Hepatocyte (in vitro differentiated cells): ENCODE measurements around the gene SPHK2.

Experiments
- EZH2 ChIP-seq: fragments of 200-600 bp; sonication (generic); IDR thresholded peaks from 2 replicates; pipeline ENCODE4 v1.6.1; 2016; ENCODE audit warnings: antibody characterized with exemption, mild to moderate bottlenecking, borderline replicate concordance
- EZH2phosphoT487 ChIP-seq: fragments of 200-600 bp; sonication (generic); IDR thresholded peaks from one replicate; pipeline ENCODE4 v1.6.1; 2018; ENCODE audit warnings: antibody characterized with exemption, mild to moderate bottlenecking, low read depth, moderate library complexity; ENCODE audit not compliant: unreplicated experiment, severe bottlenecking
- TF ChIP-seq, protein P1 (sequence below): fragments of 200-600 bp; sonication (generic); IDR thresholded peaks from 2 replicates; pipeline ENCODE4 v1.5.1; 2016; ENCODE audit warnings: antibody characterized with exemption, mild to moderate bottlenecking; ENCODE audit not compliant: poor library complexity

DNA sequence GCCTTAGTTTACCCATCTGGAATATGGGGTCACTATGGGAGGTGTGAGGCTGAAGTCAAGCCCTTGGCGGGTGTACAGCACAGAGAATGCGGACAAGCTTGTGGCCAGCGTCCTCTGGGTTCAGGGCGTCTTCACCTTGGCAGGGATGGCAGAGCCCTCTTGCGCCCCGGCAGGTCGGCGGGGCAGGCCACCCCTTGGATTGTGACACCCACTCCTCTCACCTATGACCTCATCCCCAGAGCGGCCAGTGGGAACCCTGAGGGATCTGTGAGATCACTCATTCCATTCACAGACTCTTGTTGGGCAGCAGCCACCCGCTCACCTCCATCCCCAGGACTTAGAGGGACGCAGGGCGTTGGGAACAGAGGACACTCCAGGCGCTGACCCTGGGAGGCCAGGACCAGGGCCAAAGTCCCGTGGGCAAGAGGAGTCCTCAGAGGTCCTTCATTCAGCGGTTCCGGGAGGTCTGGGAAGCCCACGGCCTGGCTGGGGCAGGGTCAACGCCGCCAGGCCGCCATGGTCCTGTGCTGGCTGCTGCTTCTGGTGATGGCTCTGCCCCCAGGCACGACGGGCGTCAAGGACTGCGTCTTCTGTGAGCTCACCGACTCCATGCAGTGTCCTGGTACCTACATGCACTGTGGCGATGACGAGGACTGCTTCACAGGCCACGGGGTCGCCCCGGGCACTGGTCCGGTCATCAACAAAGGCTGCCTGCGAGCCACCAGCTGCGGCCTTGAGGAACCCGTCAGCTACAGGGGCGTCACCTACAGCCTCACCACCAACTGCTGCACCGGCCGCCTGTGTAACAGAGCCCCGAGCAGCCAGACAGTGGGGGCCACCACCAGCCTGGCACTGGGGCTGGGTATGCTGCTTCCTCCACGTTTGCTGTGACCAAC is 12.6 kb upstream of the SPHK2 start, which contains the start of gene SPACA4:
- TF ChIP-seq, protein P1, sequence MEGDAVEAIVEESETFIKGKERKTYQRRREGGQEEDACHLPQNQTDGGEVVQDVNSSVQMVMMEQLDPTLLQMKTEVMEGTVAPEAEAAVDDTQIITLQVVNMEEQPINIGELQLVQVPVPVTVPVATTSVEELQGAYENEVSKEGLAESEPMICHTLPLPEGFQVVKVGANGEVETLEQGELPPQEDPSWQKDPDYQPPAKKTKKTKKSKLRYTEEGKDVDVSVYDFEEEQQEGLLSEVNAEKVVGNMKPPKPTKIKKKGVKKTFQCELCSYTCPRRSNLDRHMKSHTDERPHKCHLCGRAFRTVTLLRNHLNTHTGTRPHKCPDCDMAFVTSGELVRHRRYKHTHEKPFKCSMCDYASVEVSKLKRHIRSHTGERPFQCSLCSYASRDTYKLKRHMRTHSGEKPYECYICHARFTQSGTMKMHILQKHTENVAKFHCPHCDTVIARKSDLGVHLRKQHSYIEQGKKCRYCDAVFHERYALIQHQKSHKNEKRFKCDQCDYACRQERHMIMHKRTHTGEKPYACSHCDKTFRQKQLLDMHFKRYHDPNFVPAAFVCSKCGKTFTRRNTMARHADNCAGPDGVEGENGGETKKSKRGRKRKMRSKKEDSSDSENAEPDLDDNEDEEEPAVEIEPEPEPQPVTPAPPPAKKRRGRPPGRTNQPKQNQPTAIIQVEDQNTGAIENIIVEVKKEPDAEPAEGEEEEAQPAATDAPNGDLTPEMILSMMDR: no peak
- no peak for TF ChIP-seq EZH2
- no peak for TF ChIP-seq EZH2phosphoT487
